Gastrocnemius medialis (tissue), 4 donors: ENCODE measurements around the gene GPR143.

Source experiments
- CTCF ChIP-seq, 5 experiments: fragments of 450-650 bp in 3 of 5; fragments of 200-600 bp in 2 of 5; sonication (generic) in 2 of 5; IDR thresholded peaks in 4 of 5; conservative IDR thresholded peaks in 1 of 5; 1 replicate in 4 of 5; 2 replicates in 1 of 5; pipeline ENCODE4 v1.5.1; 2016 to 2019; ENCODE audit warnings: antibody characterized with exemption in 5 of 5, mild to moderate bottlenecking in 3 of 5, moderate library complexity in 3 of 5
- POLR2A ChIP-seq, 2 donors: fragments of 450-650 bp; IDR thresholded peaks; one replicate each; pipeline ENCODE4 v1.6.1; 2017; ENCODE audit warnings: antibody characterized with exemption in 2 of 2, mild to moderate bottlenecking in 2 of 2, moderate library complexity in 2 of 2

- no peak for TF ChIP-seq CTCF (IDR thresholded peaks at IDR 0.05 in 4 of 5, conservative IDR thresholded peaks at IDR 0.05 in 1 of 5)
- no peak for TF ChIP-seq POLR2A (IDR thresholded peaks at IDR 0.05)
These were observed 8.3 kb downstream of the GPR143 start for GRCh38 chrX:9757366-9757765.
